Esophagus squamous epithelium (tissue), 5 donors: Measurements from ENCODE around the gene DIPK1C. TPM values are rescaled to one million over a fixed set of nuclear protein-coding genes. Genes with fewer than 3 reads are reported as not detected.

Experiments used
- DNase-seq: peaks from one replicate; lab custom pipeline; 2025; lab: John Stamatoyannopoulos, UW
- H3K27ac ChIP-seq, 4 donors: fragments of 200-600 bp; sonication (generic); one replicate each; pipeline ENCODE4 v1.5.1; 2016 to 2019; ENCODE audit warnings: mild to moderate bottlenecking in 1 of 4
- H3K27me3 ChIP-seq, 4 donors: fragments of 200-600 bp; sonication (generic); 1 replicate in 3 of 4; 2 replicates in 1 of 4; pipeline versions ENCODE4 v1.5.1 to v1.6.0; 2017 to 2021; ENCODE audit warnings: antibody characterized with exemption in 1 of 4
- H3K36me3 ChIP-seq, 3 donors: fragments of 200-600 bp; sonication (generic); one replicate each; pipeline ENCODE4 v1.5.1; 2016 to 2019
- H3K4me1 ChIP-seq, 3 donors: fragments of 200-600 bp; sonication (generic); one replicate each; pipeline ENCODE4 v1.5.1; 2017 to 2019
- H3K4me3 ChIP-seq, 4 donors: fragments of 200-600 bp; sonication (generic); 1 replicate in 3 of 4; 2 replicates in 1 of 4; pipeline ENCODE4 v1.5.1; 2016 to 2019; ENCODE audit warnings: mild to moderate bottlenecking in 2 of 4, moderate library complexity in 1 of 4
- H3K9me3 ChIP-seq, 3 donors: fragments of 200-600 bp; sonication (generic); one replicate each; pipeline ENCODE4 v1.5.1; 2016 to 2019
- CTCF ChIP-seq, 6 experiments: fragments of 450-650 bp in 4 of 6; fragments of 200-600 bp in 2 of 6; sonication (generic) in 2 of 6; IDR thresholded peaks; one replicate each; pipeline ENCODE4 v1.5.1; 2016 to 2019; ENCODE audit warnings: antibody characterized with exemption in 6 of 6, mild to moderate bottlenecking in 4 of 6, moderate library complexity in 4 of 6
- POLR2A ChIP-seq, 4 donors: fragments of 450-650 bp; IDR thresholded peaks; one replicate each; pipeline ENCODE4 v1.6.1; 2017; ENCODE audit warnings: antibody characterized with exemption in 4 of 4, mild to moderate bottlenecking in 4 of 4, moderate library complexity in 3 of 4
- WGBS, 2 donors: methylation state at CpG; one replicate each; pipeline ENCODE4 v1.1.5; 2018; 5-methylcytosine and 5-hydroxymethylcytosine counted together
- intact Hi-C: fragments of 100-400 bp; cut with DNase I; formaldehyde crosslinking; loops from one replicate; pipeline ENCODE4 v1.15.0; 2022
- total RNA-seq, 4 donors: library from RNA; depleted of rRNA; stranded (reverse); fragments of >200 nt; gene quantifications; one replicate each; pipeline ENCODE4 v1.1.0, GENCODE V29; 2016
- donor health status: DM: yes; HTN: yes; CAD: no.

Gene DIPK1C
- total RNA-seq, 4 donors from 2014 or later = not detected

- intact Hi-C loops = no loop called here
- no peak for DNase-seq
- Histone ChIP-seq H3K4me3 (peak overlapping the region in 1 of 4 donors; percentile 42), H3K27ac (no peak overlapping the region), H3K27me3 (peaks cover 7 to 89% (median 9%) of the 10 kb centered on the region in 4 donors), H3K9me3 (no peaks in the 10 kb centered on the region), H3K4me1 (peaks cover 9 to 24% (median 15%) of the 10 kb centered on the region in 3 donors), H3K36me3 (no peaks in the 10 kb centered on the region)
- no peak for TF ChIP-seq POLR2A (IDR thresholded peaks at IDR 0.05)
- TF ChIP-seq CTCF (IDR thresholded peaks at IDR 0.05) = no peak
- 22 to 33% methylated on average over 1 to 29 of the region's 34 CpGs for WGBS, 2 donors
Measured at GRCh38 chr18:74457725-74458421, 765 bp upstream of the DIPK1C start.

- H3K4me3 ChIP-seq = peak overlapping the region; percentile 16 to 63 (median 36)
- H3K36me3 ChIP-seq = no peaks in the 10 kb centered on the region
- peaks cover 7 to 82% (median 9%) of the 10 kb centered on the region in 4 donors for H3K27me3 ChIP-seq
- DNase-seq = no peak
- no peak overlapping the region for H3K27ac ChIP-seq
- peaks cover 9 to 24% (median 15%) of the 10 kb centered on the region in 3 donors for H3K4me1 ChIP-seq
- no peaks in the 10 kb centered on the region for H3K9me3 ChIP-seq
- WGBS, 2 donors = 0% methylated on average over 1 of the region's 69 CpGs; no CpG with 5 or more reads in 1 of the 2 donors
- intact Hi-C loops = no loop called here
- TF ChIP-seq CTCF (IDR thresholded peaks at IDR 0.05) (no peak), POLR2A (IDR thresholded peaks at IDR 0.05) (no peak)
Measured at GRCh38 chr18:74456349-74457042, 612 bp downstream of the DIPK1C start.

GRCh38 chr18:74456017-74456348 is 1.1 kb downstream of the DIPK1C start:
- Histone ChIP-seq H3K36me3 (no peaks in the 10 kb centered on the region), H3K4me3 (peak overlapping the region in 3 of 4 donors; percentile 31 to 63 (median 42)), H3K27me3 (peaks cover 7 to 86% (median 9%) of the 10 kb centered on the region in 4 donors), H3K4me1 (peaks cover 9 to 24% (median 15%) of the 10 kb centered on the region in 3 donors), H3K9me3 (no peaks in the 10 kb centered on the region), H3K27ac (no peak overlapping the region)
- intact Hi-C loops = no loop called here
- WGBS, 2 donors = 17 to 18% methylated on average over 6 to 7 of the region's 7 CpGs
- TF ChIP-seq POLR2A (IDR thresholded peaks at IDR 0.05) = no peak
- TF ChIP-seq CTCF (IDR thresholded peaks at IDR 0.05) = no peak
- no peak for DNase-seq

GRCh38 chr18:74455386-74455785 is 1.7 kb downstream of the DIPK1C start:
- peaks cover 7 to 86% (median 9%) of the 10 kb centered on the region in 4 donors for H3K27me3 ChIP-seq
- intact Hi-C loops = no loop called here
- 93 to 94% methylated on average over 9 to 10 of the region's 10 CpGs for WGBS, 2 donors

More at GRCh38 chr18:74455386-74455785, 1.7 kb downstream of the DIPK1C start:
- no peak overlapping the region for H3K4me3 ChIP-seq
- peaks cover 9 to 24% (median 15%) of the 10 kb centered on the region in 3 donors for H3K4me1 ChIP-seq
- no peak overlapping the region for H3K27ac ChIP-seq
- TF ChIP-seq POLR2A (IDR thresholded peaks at IDR 0.05) = no peak
- TF ChIP-seq CTCF (IDR thresholded peaks at IDR 0.05) = no peak
- H3K36me3 ChIP-seq = no peaks in the 10 kb centered on the region
- H3K9me3 ChIP-seq = no peaks in the 10 kb centered on the region
- no peak for DNase-seq
